ENCODE data around the gene SLC27A3.

The SLC27A3 gene

GRCh38 chr1:153741986-153742385, 33.2 kb upstream of the SLC27A3 start:
- H4K12ac ChIP-seq (ENCODE audit: low read depth, low read length), result no peak overlapping the region
- no peak overlapping the region for H3K9ac ChIP-seq (ENCODE audit: low read length)
- no peak overlapping the region for H2BK12ac ChIP-seq (ENCODE audit: low read length)
- no peak overlapping the region for H4K8ac ChIP-seq (ENCODE audit: low read depth, low read length)
- H3K18ac ChIP-seq (ENCODE audit: low read length), result no peak overlapping the region
- H3K4ac ChIP-seq (ENCODE audit: low read depth, low read length), result no peak overlapping the region
- no peak overlapping the region for H2BK120ac ChIP-seq (ENCODE audit: insufficient read depth, low read length, poor library complexity)
- no peak overlapping the region for H3K27ac ChIP-seq (ENCODE audit: low read depth, low read length)
- no peaks in the 10 kb centered on the region for H3K9me3 ChIP-seq (ENCODE audit: insufficient read depth, low read depth, low read length)
- H3K27me3 ChIP-seq (ENCODE audit: insufficient read depth, low read length), result no peaks in the 10 kb centered on the region
- no peak for DNase-seq
- peaks cover 0 to 3% of the 10 kb centered on the region in 2 experiments for H3K4me1 ChIP-seq (ENCODE audit: control insufficient read depth in 1 of 2, insufficient read depth in 2 of 2, low read length in 2 of 2)
- no peak overlapping the region for H3K23ac ChIP-seq (ENCODE audit: low read length)
- no peaks in the 10 kb centered on the region for H3K79me2 ChIP-seq (ENCODE audit: control insufficient read depth, insufficient read depth, low read length, poor library complexity)
- no peak overlapping the region for H3K4me2 ChIP-seq (ENCODE audit: low read length)
- no CpG with 5 or more reads among the region's 2 CpGs for WGBS (ENCODE audit: extremely low coverage, insufficient coverage, insufficient read length)
- no peaks in the 10 kb centered on the region for H3K79me1 ChIP-seq (ENCODE audit: low read length)
- H2BK5ac ChIP-seq (ENCODE audit: low read depth, low read length, poor library complexity), result no peak overlapping the region
- H3K14ac ChIP-seq (ENCODE audit: low read length), result no peak overlapping the region
- H3K36me3 ChIP-seq (ENCODE audit: control insufficient read depth in 1 of 2, insufficient read depth in 2 of 2, low read length in 2 of 2), result peaks cover 11 to 34% of the 10 kb centered on the region in 2 experiments
- H4K91ac ChIP-seq (ENCODE audit: low read depth, low read length), result no peak overlapping the region
- no peak overlapping the region for H2AFZ ChIP-seq (ENCODE audit: insufficient read depth, low read length, poor library complexity)
- no peak overlapping the region for H3K4me3 ChIP-seq (ENCODE audit: low read depth, low read length)
- H2AK5ac ChIP-seq (ENCODE audit: low read length), result no peak overlapping the region

GRCh38 chr1:153742411-153743142, 32.6 kb upstream of the SLC27A3 start:
- H3K4me2 ChIP-seq (ENCODE audit: low read length), result no peak overlapping the region
- H3K18ac ChIP-seq (ENCODE audit: low read length), result no peak overlapping the region
- no peaks in the 10 kb centered on the region for H3K27me3 ChIP-seq (ENCODE audit: insufficient read depth, low read length)
- H4K12ac ChIP-seq (ENCODE audit: low read depth, low read length), result no peak overlapping the region
- no peak overlapping the region for H3K23ac ChIP-seq (ENCODE audit: low read length)
- no peak overlapping the region for H3K14ac ChIP-seq (ENCODE audit: low read length)
- no peak overlapping the region for H3K4me3 ChIP-seq (ENCODE audit: low read depth, low read length)
- H3K36me3 ChIP-seq (ENCODE audit: control insufficient read depth in 1 of 2, insufficient read depth in 2 of 2, low read length in 2 of 2), result peaks cover 11 to 39% of the 10 kb centered on the region in 2 experiments
- DNase-seq, result no peak
- H2AFZ ChIP-seq (ENCODE audit: insufficient read depth, low read length, poor library complexity), result no peak overlapping the region
- no peak overlapping the region for H4K91ac ChIP-seq (ENCODE audit: low read depth, low read length)
- no peak overlapping the region for H2BK12ac ChIP-seq (ENCODE audit: low read length)
- no peaks in the 10 kb centered on the region for H3K79me2 ChIP-seq (ENCODE audit: control insufficient read depth, insufficient read depth, low read length, poor library complexity)
- no peak overlapping the region for H3K4ac ChIP-seq (ENCODE audit: low read depth, low read length)
- no peak overlapping the region for H4K8ac ChIP-seq (ENCODE audit: low read depth, low read length)
- H3K4me1 ChIP-seq (ENCODE audit: control insufficient read depth in 1 of 2, insufficient read depth in 2 of 2, low read length in 2 of 2), result peaks cover 0 to 3% of the 10 kb centered on the region in 2 experiments
- no peak overlapping the region for H2AK5ac ChIP-seq (ENCODE audit: low read length)
- no peaks in the 10 kb centered on the region for H3K9me3 ChIP-seq (ENCODE audit: insufficient read depth, low read depth, low read length)
- no peaks in the 10 kb centered on the region for H3K79me1 ChIP-seq (ENCODE audit: low read length)
- H2BK120ac ChIP-seq (ENCODE audit: insufficient read depth, low read length, poor library complexity), result no peak overlapping the region
- no CpG with 5 or more reads among the region's 5 CpGs for WGBS (ENCODE audit: extremely low coverage, insufficient coverage, insufficient read length)
- H3K27ac ChIP-seq (ENCODE audit: low read depth, low read length), result no peak overlapping the region
- H2BK5ac ChIP-seq (ENCODE audit: low read depth, low read length, poor library complexity), result no peak overlapping the region
- no peak overlapping the region for H3K9ac ChIP-seq (ENCODE audit: low read length)

- no peak for DNase-seq
- Histone ChIP-seq H3K14ac (ENCODE audit: low read length) (no peak overlapping the region), H2BK5ac (ENCODE audit: low read depth, low read length, poor library complexity) (no peak overlapping the region), H4K91ac (ENCODE audit: low read depth, low read length) (no peak overlapping the region), H3K27me3 (ENCODE audit: insufficient read depth, low read length) (no peaks in the 10 kb centered on the region), H3K18ac (ENCODE audit: low read length) (no peak overlapping the region), H4K12ac (ENCODE audit: low read depth, low read length) (no peak overlapping the region), H2BK120ac (ENCODE audit: insufficient read depth, low read length, poor library complexity) (no peak overlapping the region), H3K4me2 (ENCODE audit: low read length) (no peak overlapping the region), H3K79me1 (ENCODE audit: low read length) (no peaks in the 10 kb centered on the region), H3K4me1 (ENCODE audit: control insufficient read depth in 1 of 2, insufficient read depth in 2 of 2, low read length in 2 of 2) (peaks cover 0 to 3% of the 10 kb centered on the region in 2 experiments), H3K4me3 (ENCODE audit: low read depth, low read length) (no peak overlapping the region), H3K9ac (ENCODE audit: low read length) (no peak overlapping the region), H2AFZ (ENCODE audit: insufficient read depth, low read length, poor library complexity) (no peak overlapping the region), H2AK5ac (ENCODE audit: low read length) (no peak overlapping the region), H2BK12ac (ENCODE audit: low read length) (no peak overlapping the region), H3K27ac (ENCODE audit: low read depth, low read length) (no peak overlapping the region), H3K23ac (ENCODE audit: low read length) (no peak overlapping the region), H3K4ac (ENCODE audit: low read depth, low read length) (no peak overlapping the region), H3K9me3 (ENCODE audit: insufficient read depth, low read depth, low read length) (no peaks in the 10 kb centered on the region), H4K8ac (ENCODE audit: low read depth, low read length) (no peak overlapping the region), H3K36me3 (ENCODE audit: control insufficient read depth in 1 of 2, insufficient read depth in 2 of 2, low read length in 2 of 2) (peaks cover 8 to 55% of the 10 kb centered on the region in 2 experiments), H3K79me2 (ENCODE audit: control insufficient read depth, insufficient read depth, low read length, poor library complexity) (no peaks in the 10 kb centered on the region)
- no CpG with 5 or more reads among the region's 2 CpGs for WGBS (ENCODE audit: extremely low coverage, insufficient coverage, insufficient read length)
Observed at GRCh38 chr1:153745417-153745816, 29.8 kb upstream of the SLC27A3 start.

- H3K18ac ChIP-seq (ENCODE audit: low read length), result no peak overlapping the region
- no peak overlapping the region for H3K27ac ChIP-seq (ENCODE audit: low read depth, low read length)
- H3K23ac ChIP-seq (ENCODE audit: low read length), result no peak overlapping the region
- no peak overlapping the region for H2BK120ac ChIP-seq (ENCODE audit: insufficient read depth, low read length, poor library complexity)
- peaks cover 9 to 53% of the 10 kb centered on the region in 2 experiments for H3K36me3 ChIP-seq (ENCODE audit: control insufficient read depth in 1 of 2, insufficient read depth in 2 of 2, low read length in 2 of 2)
- no peak for DNase-seq
- WGBS (ENCODE audit: extremely low coverage, insufficient coverage, insufficient read length), result no CpG with 5 or more reads among the region's 13 CpGs
- H4K8ac ChIP-seq (ENCODE audit: low read depth, low read length), result no peak overlapping the region
- H4K12ac ChIP-seq (ENCODE audit: low read depth, low read length), result no peak overlapping the region
- H3K4me3 ChIP-seq (ENCODE audit: low read depth, low read length), result no peak overlapping the region
- no peaks in the 10 kb centered on the region for H3K27me3 ChIP-seq (ENCODE audit: insufficient read depth, low read length)
- H3K4ac ChIP-seq (ENCODE audit: low read depth, low read length), result no peak overlapping the region
- no peak overlapping the region for H4K91ac ChIP-seq (ENCODE audit: low read depth, low read length)
- no peak overlapping the region for H2BK5ac ChIP-seq (ENCODE audit: low read depth, low read length, poor library complexity)
- no peak overlapping the region for H3K9ac ChIP-seq (ENCODE audit: low read length)
- no peaks in the 10 kb centered on the region for H3K79me1 ChIP-seq (ENCODE audit: low read length)
- no peak overlapping the region for H2AK5ac ChIP-seq (ENCODE audit: low read length)
- H2BK12ac ChIP-seq (ENCODE audit: low read length), result no peak overlapping the region
- H3K9me3 ChIP-seq (ENCODE audit: insufficient read depth, low read depth, low read length), result peaks cover 1% of the 10 kb centered on the region
- H3K79me2 ChIP-seq (ENCODE audit: control insufficient read depth, insufficient read depth, low read length, poor library complexity), result no peaks in the 10 kb centered on the region
- H3K4me2 ChIP-seq (ENCODE audit: low read length), result no peak overlapping the region
- H2AFZ ChIP-seq (ENCODE audit: insufficient read depth, low read length, poor library complexity), result no peak overlapping the region
- no peak overlapping the region for H3K14ac ChIP-seq (ENCODE audit: low read length)
- peaks cover 0 to 3% of the 10 kb centered on the region in 2 experiments for H3K4me1 ChIP-seq (ENCODE audit: control insufficient read depth in 1 of 2, insufficient read depth in 2 of 2, low read length in 2 of 2)
Observed at GRCh38 chr1:153746174-153746573, 29.0 kb upstream of the SLC27A3 start.
